HCT116 (cell line): Measurements from ENCODE around the gene MARCHF3.

Experiments
- CTCF ChIP-seq, 3 experiments: fragments of 200-600 bp in 1 of 3; sonication (generic) in 1 of 3; IDR thresholded peaks in 2 of 3; conservative IDR thresholded peaks in 1 of 3; 2 replicates each; pipeline ENCODE4 v1.5.1; 2012 to 2017; ENCODE audit warnings: low read depth in 2 of 3, low read length in 2 of 3, antibody characterized with exemption in 1 of 3, borderline replicate concordance in 1 of 3, control low read depth in 1 of 3, mild to moderate bottlenecking in 1 of 3, mixed read lengths in 1 of 3, mixed run types in 1 of 3, moderate library complexity in 1 of 3; ENCODE audit not compliant: insufficient read depth in 1 of 3
- MAX ChIP-seq: IDR thresholded peaks from 2 replicates; pipeline ENCODE4 v1.6.1; 2012
- POLR2A ChIP-seq: IDR thresholded peaks from 2 replicates; pipeline ENCODE4 v1.7.0; 2011; ENCODE audit warnings: borderline replicate concordance; ENCODE audit not compliant: insufficient read depth, insufficient read length; ENCODE audit errors: extremely low read depth
- RAD21 ChIP-seq: IDR thresholded peaks from 2 replicates; pipeline ENCODE4 v1.6.1; 2012; ENCODE audit warnings: low read depth, mild to moderate bottlenecking
- SIN3A ChIP-seq: IDR thresholded peaks from 2 replicates; pipeline ENCODE4 v1.6.1; 2012; ENCODE audit warnings: low read depth

DNA sequence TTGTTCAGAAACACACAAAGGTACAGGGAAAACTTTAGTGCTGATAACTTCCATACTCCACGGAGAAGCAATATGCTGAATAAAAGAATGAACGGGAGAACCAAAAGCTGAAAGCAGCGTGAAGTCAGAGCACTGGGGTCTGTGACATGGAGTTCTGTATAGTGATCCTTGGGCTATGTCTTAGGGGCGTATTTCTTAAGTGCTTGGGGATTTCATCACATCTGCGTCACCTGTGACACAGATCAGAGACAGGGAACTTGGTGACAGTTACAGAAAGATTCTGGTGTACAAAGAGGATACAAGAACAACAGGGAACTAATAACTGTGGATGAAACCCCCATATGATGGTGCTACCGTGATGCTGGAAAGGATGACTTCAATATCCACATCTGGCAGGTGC is 81.9 kb downstream of the MARCHF3 start:
- TF ChIP-seq CTCF (IDR thresholded peaks at IDR 0.05 in 2 of 3, conservative IDR thresholded peaks at IDR 0.05 in 1 of 3; ENCODE audit: borderline replicate concordance in 1 of 3, insufficient read depth in 1 of 3, low read depth in 2 of 3, low read length in 2 of 3) (no peak), MAX (no peak), SIN3A (no peak), RAD21 (no peak), POLR2A (no peak)
